Measurements from ENCODE around the gene RANBP10.

- TF ChIP-seq, protein P1, sequence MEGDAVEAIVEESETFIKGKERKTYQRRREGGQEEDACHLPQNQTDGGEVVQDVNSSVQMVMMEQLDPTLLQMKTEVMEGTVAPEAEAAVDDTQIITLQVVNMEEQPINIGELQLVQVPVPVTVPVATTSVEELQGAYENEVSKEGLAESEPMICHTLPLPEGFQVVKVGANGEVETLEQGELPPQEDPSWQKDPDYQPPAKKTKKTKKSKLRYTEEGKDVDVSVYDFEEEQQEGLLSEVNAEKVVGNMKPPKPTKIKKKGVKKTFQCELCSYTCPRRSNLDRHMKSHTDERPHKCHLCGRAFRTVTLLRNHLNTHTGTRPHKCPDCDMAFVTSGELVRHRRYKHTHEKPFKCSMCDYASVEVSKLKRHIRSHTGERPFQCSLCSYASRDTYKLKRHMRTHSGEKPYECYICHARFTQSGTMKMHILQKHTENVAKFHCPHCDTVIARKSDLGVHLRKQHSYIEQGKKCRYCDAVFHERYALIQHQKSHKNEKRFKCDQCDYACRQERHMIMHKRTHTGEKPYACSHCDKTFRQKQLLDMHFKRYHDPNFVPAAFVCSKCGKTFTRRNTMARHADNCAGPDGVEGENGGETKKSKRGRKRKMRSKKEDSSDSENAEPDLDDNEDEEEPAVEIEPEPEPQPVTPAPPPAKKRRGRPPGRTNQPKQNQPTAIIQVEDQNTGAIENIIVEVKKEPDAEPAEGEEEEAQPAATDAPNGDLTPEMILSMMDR (IDR thresholded peaks at IDR 0.05 in 2 of 3, conservative IDR thresholded peaks at IDR 0.05 in 1 of 3; ENCODE audit: control insufficient read depth in 2 of 3, extremely low read depth in 1 of 3, insufficient read depth in 1 of 3, low read depth in 3 of 3, low read length in 3 of 3) = no peak
- TF ChIP-seq ZNF274 (IDR thresholded peaks at IDR 0.05; ENCODE audit: insufficient read depth, insufficient read length) = no peak
- peak; percentile 93 for TF ChIP-seq MXI1 (IDR thresholded peaks at IDR 0.05; ENCODE audit: low read depth, low read length)
These were observed 27.3 kb upstream of the RANBP10 start for GRCh38 chr16:67833415-67834241.
